SH-SY5Y (cell line): ENCODE data around the gene NSD1.

Experiments used
- GATA2 ChIP-seq: IDR thresholded peaks from 2 replicates; pipeline ENCODE4 v1.6.1; 2011; ENCODE audit warnings: mild to moderate bottlenecking, low read depth, low read length
- GATA3 ChIP-seq: IDR thresholded peaks from 2 replicates; pipeline ENCODE4 v1.6.1; 2011; ENCODE audit warnings: low read depth, mild to moderate bottlenecking, low read length, moderate library complexity

GRCh38 chr5:177133096-177133852, at the start of gene NSD1:
- TF ChIP-seq GATA3 (no peak), GATA2 (no peak)
